CD4-positive, alpha-beta T cell (primary cell): ENCODE results near the gene BOD1. TPM values are rescaled to one million over a fixed set of nuclear protein-coding genes. Genes with fewer than 3 reads are reported as not detected.

Experiments used
- ATAC-seq: fragments of 200-7000 bp; cut with Tn5 transposase; one replicate; pipeline ENCODE4 v1.10.0; 2022; ENCODE audit warnings: mild to moderate bottlenecking; ENCODE audit not compliant: poor library complexity
- CTCF ChIA-PET: fragments of 350-600 bp; sonication (Branson Sonifier 250); formaldehyde crosslinking; loops from one replicate; lab custom pipeline; 2021; ENCODE audit warnings: antibody characterized with exemption, inconsistent platforms; lab: Charles Lee
- POLR2A ChIA-PET: fragments of 350-600 bp; sonication (Branson Sonifier 250); formaldehyde crosslinking; loops from one replicate; lab custom pipeline; 2021; ENCODE audit warnings: antibody characterized with exemption, inconsistent platforms; lab: Charles Lee
- DNase-seq, 14 experiments: peaks; one replicate each; pipeline ENCODE4 v3.0.0-alpha.2; 2013 to 2020; ENCODE audit warnings: mixed read lengths in 2 of 14
- H3K27ac ChIP-seq, 2 donors: one replicate each; pipeline versions ENCODE4 v1.5.1 to v1.7.0; 2013; ENCODE audit warnings: low read length in 2 of 2, low read depth in 1 of 2, mild to moderate bottlenecking in 1 of 2
- H3K27me3 ChIP-seq, 2 experiments: 1 replicate in 1 of 2; 2 replicates in 1 of 2; pipeline versions ENCODE4 v1.6.1 to v1.7.0; 2013; ENCODE audit warnings: low read length in 2 of 2, control low read depth in 1 of 2, mild to moderate bottlenecking in 1 of 2, moderate library complexity in 1 of 2; ENCODE audit not compliant: insufficient read depth in 2 of 2, control insufficient read depth in 1 of 2
- H3K36me3 ChIP-seq: one replicate; pipeline ENCODE4 v1.6.1; 2013; ENCODE audit warnings: low read length, control low read depth; ENCODE audit not compliant: insufficient read depth
- H3K4me1 ChIP-seq: one replicate; pipeline ENCODE4 v1.6.1; 2013; ENCODE audit warnings: low read length, control low read depth; ENCODE audit not compliant: insufficient read depth
- H3K4me3 ChIP-seq: one replicate; pipeline ENCODE4 v1.5.1; 2013; ENCODE audit warnings: mild to moderate bottlenecking, low read length, moderate library complexity
- H3K9me3 ChIP-seq, 2 experiments: 1 replicate in 1 of 2; 2 replicates in 1 of 2; pipeline versions ENCODE4 v1.6.1 to v1.7.0; 2013; ENCODE audit warnings: low read length in 2 of 2, mild to moderate bottlenecking in 2 of 2, control low read depth in 1 of 2, moderate library complexity in 1 of 2; ENCODE audit not compliant: control insufficient read depth in 1 of 2, insufficient read depth in 1 of 2
- H3K27ac Mint-ChIP-seq: one replicate; pipeline ENCODE4 v1.8.0; 2020; ENCODE audit warnings: mixed read lengths
- H3K27me3 Mint-ChIP-seq: one replicate; pipeline ENCODE4 v1.8.0; 2021; ENCODE audit warnings: mixed read lengths
- H3K36me3 Mint-ChIP-seq: one replicate; pipeline ENCODE4 v1.8.0; 2021; ENCODE audit warnings: low read depth, mixed read lengths
- H3K4me1 Mint-ChIP-seq: one replicate; pipeline ENCODE4 v1.8.0; 2021; ENCODE audit warnings: low read depth, mixed read lengths
- H3K4me3 Mint-ChIP-seq: one replicate; pipeline ENCODE4 v1.8.0; 2020; ENCODE audit warnings: mild to moderate bottlenecking, mixed read lengths
- H3K9me3 Mint-ChIP-seq: one replicate; pipeline ENCODE4 v1.8.0; 2020; ENCODE audit warnings: mixed read lengths
- CTCF ChIP-seq: fragments of 200-600 bp; IDR thresholded peaks from one replicate; pipeline ENCODE4 v1.8.0; 2022; ENCODE audit warnings: antibody characterized with exemption, mild to moderate bottlenecking
- intact Hi-C, 2 experiments: fragments of 100-400 bp; cut with DNase I in 1 of 2; cut with micrococcal nuclease in 1 of 2; formaldehyde crosslinking; loops; one replicate each; pipeline versions ENCODE4 v1.15.1 to v1.9.0; 2023 to 2025; cut with DNase I, micrococcal nuclease
- total RNA-seq, 174 experiments: library from RNA in 2 of 174; stranded (reverse) in 2 of 174; gene quantifications; one replicate each; pipeline ENCODE4 v1.2.3 and lab custom pipeline; 2021 to 2026

Gene BOD1
- total RNA-seq, 2 experiments from 2014 or later, result 20.6 to 20.9 TPM

- no peak for TF ChIP-seq CTCF
- H3K27me3 Mint-ChIP-seq, result peaks cover 8% of the 10 kb centered on the region
- H3K36me3 Mint-ChIP-seq, result no peaks in the 10 kb centered on the region
- H3K4me1 ChIP-seq, result no peaks in the 10 kb centered on the region
- no peak overlapping the region for H3K27ac Mint-ChIP-seq
- H3K4me3 ChIP-seq, result no peak overlapping the region
- H3K36me3 ChIP-seq, result no peaks in the 10 kb centered on the region
- H3K4me1 Mint-ChIP-seq, result no peaks in the 10 kb centered on the region
- H3K27me3 ChIP-seq, result peaks cover 0 to 4% of the 10 kb centered on the region in 2 experiments
- peaks cover 0 to 10% of the 10 kb centered on the region in 2 experiments for H3K9me3 ChIP-seq
- ATAC-seq, result no peak
- no peak overlapping the region for H3K4me3 Mint-ChIP-seq
- POLR2A ChIA-PET, result no interaction called here
- intact Hi-C loops, result no loop called here
- DNase-seq, result no peak
- no peaks in the 10 kb centered on the region for H3K9me3 Mint-ChIP-seq
- no peak overlapping the region for H3K27ac ChIP-seq
- CTCF ChIA-PET, result no interaction called here
Measured at GRCh38 chr5:173659423-173659822, 43.0 kb upstream of the BOD1 start.

GRCh38 chr5:173657741-173658356 lies 41.4 kb upstream of the BOD1 start:
- CTCF ChIA-PET, result no interaction called here
- H3K4me1 ChIP-seq, result no peaks in the 10 kb centered on the region
- Mint-ChIP-seq H3K4me1 (no peaks in the 10 kb centered on the region), H3K27ac (no peak overlapping the region), H3K4me3 (no peak overlapping the region), H3K36me3 (no peaks in the 10 kb centered on the region), H3K9me3 (no peaks in the 10 kb centered on the region), H3K27me3 (peaks cover 11% of the 10 kb centered on the region)
- intact Hi-C loops, result no loop called here
- no peaks in the 10 kb centered on the region for H3K36me3 ChIP-seq
- peaks cover 10 to 19% of the 10 kb centered on the region in 2 experiments for H3K9me3 ChIP-seq
- ATAC-seq, result no peak
- H3K27ac ChIP-seq, result no peak overlapping the region
- DNase-seq, result no peak
- POLR2A ChIA-PET, result no interaction called here
- no peak for TF ChIP-seq CTCF
- H3K27me3 ChIP-seq, result peaks cover 0 to 4% of the 10 kb centered on the region in 2 experiments
- H3K4me3 ChIP-seq, result no peak overlapping the region

GRCh38 chr5:173655196-173655797 lies 38.8 kb upstream of the BOD1 start:
- Histone ChIP-seq H3K27ac (no peak overlapping the region), H3K27me3 (peaks cover 0 to 4% of the 10 kb centered on the region in 2 experiments), H3K4me1 (no peaks in the 10 kb centered on the region), H3K9me3 (peaks cover 10 to 13% of the 10 kb centered on the region in 2 experiments), H3K4me3 (no peak overlapping the region), H3K36me3 (no peaks in the 10 kb centered on the region)
- no peak for TF ChIP-seq CTCF
- ATAC-seq (no peak), DNase-seq (no peak)
- ChIA-PET CTCF (no interaction called here), POLR2A (no interaction called here)
- H3K9me3 Mint-ChIP-seq, result no peaks in the 10 kb centered on the region
- intact Hi-C loops, result no loop called here
- no peak overlapping the region for H3K4me3 Mint-ChIP-seq
- no peaks in the 10 kb centered on the region for H3K36me3 Mint-ChIP-seq
- H3K27ac Mint-ChIP-seq, result no peak overlapping the region
- no peaks in the 10 kb centered on the region for H3K4me1 Mint-ChIP-seq
- H3K27me3 Mint-ChIP-seq, result peaks cover 20% of the 10 kb centered on the region
